GM15510 (cell line): Measurements from ENCODE around the gene RNF103.

Experiments used
- POLR2A ChIP-seq: IDR thresholded peaks from 3 replicates; pipeline ENCODE4 v1.6.1; 2011; ENCODE audit warnings: borderline replicate concordance; ENCODE audit not compliant: insufficient read length; ENCODE audit errors: extremely low read depth

Gene RNF103

GRCh38 chr2:86623494-86624266 is at the start of gene RNF103:
Gene RNF103, minus strand, starts transcription at chr2:86623865. Its CDS starts 979 bp downstream, at chr2:86622886.
- peak; percentile 93 for TF ChIP-seq POLR2A

- TF ChIP-seq POLR2A = no peak
Measured at GRCh38 chr2:86673011-86673410, 49.3 kb upstream of the RNF103 start.

DNA sequence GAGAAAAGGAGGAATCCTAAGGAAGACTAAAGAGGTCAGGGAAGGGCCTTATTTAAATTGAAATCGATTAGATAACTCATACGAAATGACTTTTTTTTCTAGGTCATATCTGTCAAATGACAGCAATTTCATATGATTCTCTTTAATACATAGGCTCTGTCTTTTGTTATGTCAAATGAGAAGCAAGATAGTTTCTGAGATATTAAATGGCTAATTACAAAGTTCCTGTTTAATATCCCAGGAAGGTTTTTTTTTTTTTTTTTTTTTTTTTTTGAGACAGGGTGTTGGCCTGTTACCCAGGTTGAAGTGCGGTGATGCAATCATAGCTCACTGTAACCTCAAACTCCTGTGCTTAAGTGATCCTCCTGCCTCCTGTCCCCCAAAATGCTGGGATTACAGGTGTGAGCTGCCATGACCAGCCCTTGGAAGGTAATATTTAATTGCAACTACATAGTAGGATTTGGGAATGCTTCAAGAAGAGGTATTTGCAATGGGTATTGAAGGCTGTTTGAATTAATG is 48.4 kb upstream of the RNF103 start:
- no peak for TF ChIP-seq POLR2A

- no peak for TF ChIP-seq POLR2A
Measured at GRCh38 chr2:86671337-86671981, 47.8 kb upstream of the RNF103 start.

DNA sequence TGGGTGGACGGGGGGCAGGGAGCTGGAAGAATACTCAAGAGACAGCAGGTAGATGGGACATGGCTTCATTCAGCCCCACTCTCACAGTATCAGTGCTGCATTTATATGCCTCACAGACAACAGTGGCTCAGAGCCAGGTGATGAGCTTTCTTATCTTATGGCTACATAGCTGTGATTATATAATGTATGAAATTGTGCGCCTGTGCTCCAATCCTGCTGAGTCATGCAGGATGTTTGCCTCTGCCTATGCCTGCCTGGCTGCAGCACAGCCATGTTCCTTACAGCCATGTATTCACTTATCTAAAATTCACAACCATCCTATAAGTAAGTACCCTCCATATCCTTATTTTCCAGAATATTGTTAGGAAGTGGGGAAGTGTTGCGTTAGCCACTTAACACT is 37.7 kb upstream of the RNF103 start:
- TF ChIP-seq POLR2A = no peak

DNA sequence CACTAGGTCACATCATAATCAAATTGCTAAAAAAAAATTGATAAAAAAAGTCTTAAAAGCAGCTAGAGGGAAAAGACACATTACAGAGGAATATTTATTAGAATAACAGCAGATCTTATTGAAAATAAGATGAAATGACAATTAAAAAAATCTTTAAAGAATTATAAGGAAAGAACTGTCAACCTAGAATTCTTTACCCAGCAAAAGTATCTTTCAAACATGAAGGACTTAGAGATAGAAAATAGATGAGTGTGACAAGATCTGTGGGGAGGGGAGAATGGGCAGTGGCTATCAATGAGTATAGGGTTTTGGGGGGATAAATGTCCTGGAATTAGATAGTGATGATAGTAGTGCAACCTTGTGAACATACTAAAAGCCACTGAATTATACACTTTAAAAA is 26.5 kb upstream of the RNF103 start:
- TF ChIP-seq POLR2A = no peak

DNA sequence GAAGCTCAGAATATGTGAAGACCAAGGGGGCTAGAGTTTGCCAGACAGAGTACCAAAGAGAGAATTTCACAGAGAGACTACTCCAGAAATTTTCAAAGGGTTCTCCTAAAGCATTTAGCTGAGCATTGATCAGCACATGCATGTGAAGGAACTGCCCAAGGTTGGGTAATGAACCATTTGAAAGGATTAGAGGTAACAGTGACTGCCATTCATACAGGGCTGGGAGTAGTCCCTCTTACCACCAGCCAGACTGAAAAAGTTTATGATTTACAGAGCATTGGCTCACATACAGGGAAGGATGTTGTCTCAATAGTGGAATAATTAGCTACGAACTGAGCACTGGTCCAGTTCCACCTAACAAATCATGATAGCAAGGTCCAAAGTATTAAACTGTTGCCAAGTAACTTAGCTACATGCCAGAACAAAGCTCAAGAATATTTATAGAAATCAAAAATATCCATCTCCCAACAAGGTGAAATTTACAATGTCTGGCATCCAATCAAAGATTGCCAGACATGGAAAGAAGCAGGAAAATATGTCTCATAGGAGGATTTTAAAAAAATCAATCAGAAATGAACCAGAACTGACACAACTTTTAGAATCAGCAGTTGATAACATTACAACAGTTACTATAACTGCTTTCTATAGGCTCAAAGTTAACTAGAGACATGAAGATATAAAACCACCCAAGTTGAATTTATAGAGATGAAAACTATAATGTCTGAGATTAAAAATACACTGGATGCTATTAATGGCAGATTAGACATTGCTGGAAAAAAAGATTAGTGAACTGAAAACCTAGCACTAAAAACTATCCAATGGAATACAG is 25.7 kb upstream of the RNF103 start:
- no peak for TF ChIP-seq POLR2A

GRCh38 chr2:86648681-86649080 is 25.0 kb upstream of the RNF103 start:
- no peak for TF ChIP-seq POLR2A

DNA sequence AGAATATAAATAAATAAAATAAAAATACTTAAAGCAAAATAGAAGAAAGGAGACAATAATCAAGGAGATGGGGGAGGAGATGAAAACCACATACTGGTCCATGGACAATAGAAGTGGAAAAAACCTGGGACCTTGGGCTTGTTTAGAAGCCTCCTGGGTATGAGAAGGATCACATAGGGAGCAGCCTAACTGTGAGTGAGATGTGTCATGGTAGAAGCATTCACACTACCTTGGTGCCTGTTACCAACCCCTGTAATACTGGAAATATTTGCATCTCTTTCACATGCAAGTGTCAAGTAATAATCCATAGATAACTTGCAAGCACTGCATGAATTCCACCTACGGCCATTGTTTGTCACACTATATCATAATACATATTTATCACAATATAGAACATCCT is 23.2 kb upstream of the RNF103 start:
- no peak for TF ChIP-seq POLR2A

- no peak for TF ChIP-seq POLR2A
Measured at GRCh38 chr2:86646329-86646728, 22.7 kb upstream of the RNF103 start.

- no peak for TF ChIP-seq POLR2A
Measured at GRCh38 chr2:86645752-86646151, 22.1 kb upstream of the RNF103 start.

GRCh38 chr2:86638712-86639111 is 15.0 kb upstream of the RNF103 start:
- TF ChIP-seq POLR2A = no peak

DNA sequence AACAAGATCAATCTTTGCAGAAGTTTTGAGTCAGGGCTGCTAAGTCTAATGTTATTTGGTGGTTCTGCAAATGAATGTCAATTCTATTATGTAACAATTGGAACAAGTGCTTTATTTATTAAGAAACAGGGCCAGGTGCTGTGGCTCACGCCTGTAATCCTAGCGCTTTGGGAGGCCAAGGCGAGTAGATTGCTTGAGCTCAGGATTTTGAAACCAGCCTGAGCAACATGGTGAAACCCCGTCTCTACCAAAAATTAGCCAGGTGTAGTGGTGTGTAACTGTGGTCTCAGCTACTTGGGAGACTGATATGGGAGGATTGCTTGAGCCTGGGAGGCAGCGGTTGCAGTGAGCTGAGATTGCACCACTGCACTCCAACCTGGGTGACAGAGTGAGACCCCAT is 13.2 kb upstream of the RNF103 start:
- TF ChIP-seq POLR2A = no peak

- no peak for TF ChIP-seq POLR2A
Measured at GRCh38 chr2:86634352-86634751, 10.7 kb upstream of the RNF103 start.

DNA sequence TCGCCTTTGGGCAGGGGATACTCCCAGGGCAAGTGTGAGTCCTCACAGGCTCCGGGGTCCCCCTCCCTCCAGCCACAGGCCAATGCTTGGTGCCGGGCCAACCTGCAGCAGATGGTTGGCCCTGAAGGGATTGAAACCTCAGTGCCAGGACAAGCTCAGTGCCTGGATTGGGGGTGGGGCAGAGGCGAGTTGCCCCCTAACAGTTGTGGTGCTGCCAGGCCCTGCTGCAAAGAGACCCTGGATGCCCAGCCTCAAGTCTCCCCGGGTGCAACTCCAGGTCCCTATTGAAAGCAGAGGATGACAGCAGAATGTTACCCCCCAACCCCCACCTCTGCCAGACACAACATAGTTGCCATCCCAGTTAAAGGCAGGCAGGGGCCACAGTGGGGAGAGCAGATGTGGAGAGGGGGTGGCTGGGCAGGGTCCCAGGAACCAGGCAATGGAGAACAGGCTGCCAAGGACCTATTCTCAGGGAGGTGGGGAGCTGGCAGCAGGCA is 9.5 kb upstream of the RNF103 start:
- no peak for TF ChIP-seq POLR2A
